MM.1S (cell line): ENCODE measurements around the gene NFYC.
A peak's percentile ranks its signal among the peaks of the same experiment; 100 is the strongest.

Source experiments
- DNase-seq: peaks from one replicate; pipeline ENCODE4 v3.0.0-alpha.2; 2015
- H2AFZ ChIP-seq: fragments of 300-600 bp; sonication (generic); 2 replicates; pipeline ENCODE4 v1.6.0; 2016; ENCODE audit warnings: antibody characterized with exemption, low read length
- H3F3A ChIP-seq: fragments of 300-600 bp; sonication (generic); 2 replicates; pipeline ENCODE4 v1.6.1; 2016; ENCODE audit warnings: mild to moderate bottlenecking, antibody characterized with exemption, low read length, moderate library complexity, mixed read lengths; ENCODE audit not compliant: insufficient read depth
- H3K27ac ChIP-seq: fragments of 300-600 bp; sonication (generic); 2 replicates; pipeline ENCODE4 v1.5.1; 2016; ENCODE audit warnings: mild to moderate bottlenecking, low read length
- H3K27me3 ChIP-seq: fragments of 300-600 bp; sonication (generic); replicated peaks from 2 replicates; pipeline ENCODE4 v1.6.0; 2016; ENCODE audit warnings: low read length; ENCODE audit not compliant: insufficient read depth
- H3K36me3 ChIP-seq: fragments of 300-600 bp; sonication (generic); replicated peaks from 2 replicates; pipeline ENCODE4 v1.6.1; 2016; ENCODE audit warnings: mild to moderate bottlenecking, low read length, mixed read lengths; ENCODE audit not compliant: insufficient read depth
- H3K4me1 ChIP-seq: fragments of 300-600 bp; sonication (generic); 2 replicates; pipeline ENCODE4 v1.6.1; 2016; ENCODE audit warnings: low read length, mixed read lengths
- H3K4me2 ChIP-seq: fragments of 300-600 bp; sonication (generic); 2 replicates; pipeline ENCODE4 v1.6.0; 2016; ENCODE audit warnings: low read depth, low read length
- H3K4me3 ChIP-seq: fragments of 300-600 bp; sonication (generic); 2 replicates; pipeline ENCODE4 v1.5.1; 2016; ENCODE audit warnings: low read length, mixed read lengths
- H3K79me2 ChIP-seq: fragments of 300-600 bp; sonication (generic); 2 replicates; pipeline ENCODE4 v1.6.1; 2016; ENCODE audit warnings: mixed run types, low read length, mixed read lengths
- H3K9ac ChIP-seq: fragments of 300-600 bp; sonication (generic); 2 replicates; pipeline ENCODE4 v1.6.1; 2016; ENCODE audit warnings: low read length, mixed read lengths
- H3K9me2 ChIP-seq: fragments of 300-600 bp; sonication (generic); replicated peaks from 2 replicates; pipeline ENCODE4 v1.6.1; 2016; ENCODE audit warnings: mild to moderate bottlenecking, low read length, mixed read lengths; ENCODE audit not compliant: insufficient read depth
- H3K9me3 ChIP-seq: fragments of 300-600 bp; sonication (generic); replicated peaks from 2 replicates; pipeline ENCODE4 v1.6.1; 2016; ENCODE audit warnings: mild to moderate bottlenecking, low read length, mixed read lengths; ENCODE audit not compliant: insufficient read depth
- H4K20me1 ChIP-seq: fragments of 300-600 bp; sonication (generic); 2 replicates; pipeline ENCODE4 v1.6.1; 2016; ENCODE audit warnings: mild to moderate bottlenecking, low read length, moderate library complexity, mixed read lengths; ENCODE audit not compliant: insufficient read depth
- CTCF ChIP-seq: fragments of 300-600 bp; sonication (generic); IDR thresholded peaks from 2 replicates; pipeline ENCODE4 v1.5.1; 2016; ENCODE audit warnings: antibody characterized with exemption, low read length, mixed read lengths
- EZH2 ChIP-seq: fragments of 300-600 bp; sonication (generic); optimal IDR thresholded peaks from 2 replicates; pipeline ENCODE3; 2017; ENCODE audit warnings: low read depth, mild to moderate bottlenecking, antibody characterized with exemption, low read length, mixed read lengths
- EZH2phosphoT487 ChIP-seq: fragments of 300-600 bp; sonication (generic); IDR thresholded peaks from 2 replicates; pipeline ENCODE4 v1.6.1; 2018; ENCODE audit warnings: antibody characterized with exemption, low read length

NFYC gene

GRCh38 chr1:40762144-40762923, 70.8 kb downstream of the NFYC start:
- H3K9ac ChIP-seq: no peak overlapping the region
- H4K20me1 ChIP-seq: peaks cover 7% of the 10 kb centered on the region

GRCh38 chr1:40763742-40764532, 72.4 kb downstream of the NFYC start:
- H3K4me2 ChIP-seq: peak overlapping the region; percentile 53
- peaks cover 9% of the 10 kb centered on the region for H4K20me1 ChIP-seq
- peaks cover 8% of the 10 kb centered on the region; the same call in 1 of the 2 replicates for H3K79me2 ChIP-seq
- no peak overlapping the region for H2AFZ ChIP-seq
- H3K27me3 ChIP-seq: no peaks in the 10 kb centered on the region
- peaks cover 13% of the 10 kb centered on the region for H3K36me3 ChIP-seq
- 0 out of 2 replicates have a peak overlapping the region, but pooled peaks have one; percentile 5 for H3K4me3 ChIP-seq
- H3K27ac ChIP-seq: peak overlapping the region; percentile 54; the same call in 1 of the 2 replicates
- no peaks in the 10 kb centered on the region for H3K9me2 ChIP-seq
- TF ChIP-seq CTCF (no peak), EZH2 (no peak), EZH2phosphoT487 (no peak)
- H3K9ac ChIP-seq: no peak overlapping the region
- DNase-seq: peak; percentile 68
- no peaks in the 10 kb centered on the region for H3K9me3 ChIP-seq
- H3K4me1 ChIP-seq: peaks cover 45% of the 10 kb centered on the region
- peaks cover 25% of the 10 kb centered on the region for H3F3A ChIP-seq

More at GRCh38 chr1:40762144-40762923, 70.8 kb downstream of the NFYC start:
- H3K4me3 ChIP-seq: no peak overlapping the region
- TF ChIP-seq EZH2phosphoT487 (no peak), EZH2 (no peak), CTCF (no peak)
- H3K27ac ChIP-seq: peak overlapping the region; percentile 33; the same call in 1 of the 2 replicates
- H3K9me3 ChIP-seq: no peaks in the 10 kb centered on the region
- peaks cover 25% of the 10 kb centered on the region for H3F3A ChIP-seq
- no peak overlapping the region for H2AFZ ChIP-seq
- no peaks in the 10 kb centered on the region for H3K27me3 ChIP-seq
- H3K4me2 ChIP-seq: peak overlapping the region; percentile 40
- DNase-seq: peak; percentile 40
- peaks cover 8% of the 10 kb centered on the region; the same call in 1 of the 2 replicates for H3K79me2 ChIP-seq
- peaks cover 45% of the 10 kb centered on the region for H3K4me1 ChIP-seq
- no peaks in the 10 kb centered on the region for H3K9me2 ChIP-seq
- peaks cover 10% of the 10 kb centered on the region for H3K36me3 ChIP-seq

- Histone ChIP-seq H3F3A (peaks cover 25% of the 10 kb centered on the region), H3K9me2 (no peaks in the 10 kb centered on the region), H2AFZ (no peak overlapping the region), H4K20me1 (peaks cover 12% of the 10 kb centered on the region), H3K27me3 (no peaks in the 10 kb centered on the region), H3K9me3 (no peaks in the 10 kb centered on the region), H3K4me3 (no peak overlapping the region), H3K36me3 (peaks cover 13% of the 10 kb centered on the region), H3K27ac (peak overlapping the region; percentile 54; the same call in 1 of the 2 replicates), H3K9ac (no peak overlapping the region), H3K79me2 (peaks cover 8% of the 10 kb centered on the region; the same call in 1 of the 2 replicates), H3K4me1 (peaks cover 45% of the 10 kb centered on the region), H3K4me2 (peak overlapping the region; percentile 53)
- TF ChIP-seq EZH2 (no peak), EZH2phosphoT487 (no peak), CTCF (no peak)
- no peak for DNase-seq
These were observed 73.5 kb downstream of the NFYC start for GRCh38 chr1:40764981-40765380.
